Keratinocyte (primary cell): ENCODE measurements around the gene NCBP3.

Source experiments
- EZH2 ChIP-seq: IDR thresholded peaks from one replicate; pipeline ENCODE4 v1.6.1; 2012; ENCODE audit warnings: inconsistent platforms, mild to moderate bottlenecking, low read length, moderate library complexity
- TF ChIP-seq, protein P1 (sequence below), 3 experiments: IDR thresholded peaks in 1 of 3; conservative IDR thresholded peaks in 1 of 3; optimal IDR thresholded peaks in 1 of 3; 2 replicates in 2 of 3; 3 replicates in 1 of 3; pipeline versions ENCODE3 to v1.5.1; 2011; ENCODE audit warnings: low read length in 3 of 3, mild to moderate bottlenecking in 3 of 3, moderate library complexity in 2 of 3, control low read depth in 1 of 3, inconsistent platforms in 1 of 3; ENCODE audit not compliant: insufficient read depth in 2 of 3; ENCODE audit errors: extremely low read depth in 1 of 3

DNA sequence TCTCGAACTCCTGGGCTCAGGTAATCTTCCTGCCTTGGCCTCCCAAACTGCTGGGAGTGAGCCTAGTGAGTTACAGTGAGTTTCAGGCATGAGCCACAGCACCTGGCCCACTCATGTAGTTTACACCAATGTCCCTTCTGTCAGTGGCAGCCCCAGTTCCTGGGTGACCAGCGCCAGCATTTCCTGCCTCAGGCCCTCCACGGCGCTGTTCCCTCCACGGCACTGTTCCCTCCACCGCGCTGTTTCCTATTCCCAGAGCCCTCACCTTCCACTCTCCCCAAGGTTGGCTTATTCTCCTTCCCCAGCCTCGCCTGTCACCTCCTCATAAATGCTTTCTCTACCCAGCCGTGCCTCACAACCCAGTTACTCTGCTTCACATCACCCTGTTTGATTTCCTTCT lies 77.7 kb downstream of the NCBP3 start:
- TF ChIP-seq, protein P1, sequence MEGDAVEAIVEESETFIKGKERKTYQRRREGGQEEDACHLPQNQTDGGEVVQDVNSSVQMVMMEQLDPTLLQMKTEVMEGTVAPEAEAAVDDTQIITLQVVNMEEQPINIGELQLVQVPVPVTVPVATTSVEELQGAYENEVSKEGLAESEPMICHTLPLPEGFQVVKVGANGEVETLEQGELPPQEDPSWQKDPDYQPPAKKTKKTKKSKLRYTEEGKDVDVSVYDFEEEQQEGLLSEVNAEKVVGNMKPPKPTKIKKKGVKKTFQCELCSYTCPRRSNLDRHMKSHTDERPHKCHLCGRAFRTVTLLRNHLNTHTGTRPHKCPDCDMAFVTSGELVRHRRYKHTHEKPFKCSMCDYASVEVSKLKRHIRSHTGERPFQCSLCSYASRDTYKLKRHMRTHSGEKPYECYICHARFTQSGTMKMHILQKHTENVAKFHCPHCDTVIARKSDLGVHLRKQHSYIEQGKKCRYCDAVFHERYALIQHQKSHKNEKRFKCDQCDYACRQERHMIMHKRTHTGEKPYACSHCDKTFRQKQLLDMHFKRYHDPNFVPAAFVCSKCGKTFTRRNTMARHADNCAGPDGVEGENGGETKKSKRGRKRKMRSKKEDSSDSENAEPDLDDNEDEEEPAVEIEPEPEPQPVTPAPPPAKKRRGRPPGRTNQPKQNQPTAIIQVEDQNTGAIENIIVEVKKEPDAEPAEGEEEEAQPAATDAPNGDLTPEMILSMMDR (optimal IDR thresholded peaks at IDR 0.05 in 1 of 3, IDR thresholded peaks at IDR 0.05 in 1 of 3, conservative IDR thresholded peaks at IDR 0.05 in 1 of 3; ENCODE audit: extremely low read depth in 1 of 3, insufficient read depth in 2 of 3, low read length in 3 of 3) = no peak
- no peak for TF ChIP-seq EZH2
